Mesodermal cell (in vitro differentiated cells): ENCODE measurements around the gene DENND5B.

ENCODE experiments used
- H3K27ac ChIP-seq: 2 replicates; pipeline ENCODE4 v1.7.0; 2013; ENCODE audit warnings: mild to moderate bottlenecking, low read depth, low read length, moderate library complexity; ENCODE audit not compliant: severe bottlenecking
- H3K36me3 ChIP-seq: 2 replicates; pipeline ENCODE4 v1.7.1; 2013; ENCODE audit warnings: mild to moderate bottlenecking, low read length, moderate library complexity; ENCODE audit not compliant: control insufficient read depth, insufficient read depth
- H3K4me1 ChIP-seq: one replicate; pipeline ENCODE4 v1.7.1; 2013; ENCODE audit warnings: mild to moderate bottlenecking, low read length; ENCODE audit not compliant: insufficient read depth, control insufficient read depth, poor library complexity, severe bottlenecking
- H3K4me3 ChIP-seq: 2 replicates; pipeline ENCODE4 v1.7.0; 2013; ENCODE audit warnings: low read length, control low read depth, mild to moderate bottlenecking; ENCODE audit not compliant: insufficient read depth, poor library complexity, severe bottlenecking; ENCODE audit errors: extremely low read depth
- H3K9me3 ChIP-seq: 2 replicates; pipeline ENCODE4 v1.7.1; 2013; ENCODE audit warnings: mild to moderate bottlenecking, low read length, moderate library complexity; ENCODE audit not compliant: control insufficient read depth
- WGBS, 2 experiments: methylation state at CpG; one replicate each; pipeline ENCODE4 v1.1.5; 2013; ENCODE audit warnings: missing lambda C conversion rate in 2 of 2; ENCODE audit not compliant: insufficient coverage in 2 of 2; 5-methylcytosine and 5-hydroxymethylcytosine counted together

Gene DENND5B

DNA sequence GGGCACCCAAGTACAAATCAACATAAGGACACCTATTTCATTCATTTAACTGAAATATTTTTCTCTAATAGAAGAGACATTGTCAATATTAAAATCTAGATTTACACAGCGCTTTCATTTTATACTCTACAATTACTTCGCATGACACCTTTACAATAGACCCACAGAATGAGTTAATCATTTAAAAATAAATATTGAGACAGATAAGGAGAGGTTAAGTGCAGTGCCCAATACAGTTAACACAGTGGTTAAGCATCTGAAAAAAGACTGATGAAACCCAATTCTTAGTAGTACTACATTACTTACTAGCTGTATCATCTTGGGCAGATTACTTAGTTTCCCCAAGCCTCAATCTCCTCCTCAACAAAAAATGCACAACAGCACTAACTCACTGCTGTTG, 116.2 kb downstream of the DENND5B start:
- no peaks in the 10 kb centered on the region for H3K9me3 ChIP-seq
- H3K27ac ChIP-seq: no peak overlapping the region
- no peaks in the 10 kb centered on the region for H3K4me1 ChIP-seq
- peaks cover 26% of the 10 kb centered on the region for H3K36me3 ChIP-seq
- WGBS, 2 experiments: no CpG with 5 or more reads among the region's 2 CpGs
- no peak overlapping the region for H3K4me3 ChIP-seq

DNA sequence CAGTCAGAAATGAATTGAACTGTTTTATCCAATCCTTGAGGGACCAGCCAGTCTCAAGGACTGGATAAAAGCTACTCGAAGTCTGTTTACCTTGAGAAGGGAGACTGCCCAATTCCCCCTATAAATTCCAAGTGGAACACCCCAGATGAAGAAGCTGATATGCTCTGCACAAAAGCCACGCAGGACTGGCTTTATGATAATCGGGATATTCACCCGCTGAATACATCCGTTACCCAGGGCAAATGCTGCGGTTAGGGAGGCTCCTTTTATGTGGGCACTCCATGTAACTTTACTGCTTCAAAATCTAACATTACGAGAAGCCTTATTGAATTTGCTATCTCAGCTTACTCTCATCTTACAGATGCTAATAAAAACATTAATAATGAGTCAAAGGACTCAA, 119.1 kb downstream of the DENND5B start:
- H3K36me3 ChIP-seq: peaks cover 3% of the 10 kb centered on the region
- 88 to 97% methylated on average over 5 to 6 of the region's 7 CpGs for WGBS, 2 experiments
- no peak overlapping the region for H3K27ac ChIP-seq
- no peak overlapping the region for H3K4me3 ChIP-seq
- H3K4me1 ChIP-seq: no peaks in the 10 kb centered on the region
- no peaks in the 10 kb centered on the region for H3K9me3 ChIP-seq

DNA sequence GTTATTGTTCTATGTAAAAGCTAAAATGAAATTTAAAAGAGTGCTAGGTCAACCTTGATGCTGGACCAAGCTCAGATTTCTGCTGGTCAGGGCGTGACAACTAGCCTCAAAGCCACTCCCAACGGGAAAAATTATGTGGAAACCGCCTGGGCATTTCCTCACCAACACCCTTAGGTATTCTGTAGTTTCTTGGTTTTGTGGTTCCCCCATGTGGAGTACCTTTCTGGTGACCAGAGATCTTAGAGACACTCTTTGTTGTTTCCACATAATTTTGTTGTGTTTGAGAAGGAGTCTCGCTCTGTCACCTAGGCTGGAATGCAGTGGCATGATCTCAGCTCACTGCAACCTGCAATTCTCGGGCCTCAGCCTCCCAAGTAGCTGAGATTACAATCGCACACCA, 119.9 kb downstream of the DENND5B start:
- H3K9me3 ChIP-seq: no peaks in the 10 kb centered on the region
- no peak overlapping the region for H3K27ac ChIP-seq
- no peaks in the 10 kb centered on the region for H3K36me3 ChIP-seq
- H3K4me3 ChIP-seq: no peak overlapping the region
- 92 to 100% methylated on average over 1 to 2 of the region's 6 CpGs for WGBS, 2 experiments
- no peaks in the 10 kb centered on the region for H3K4me1 ChIP-seq

DNA sequence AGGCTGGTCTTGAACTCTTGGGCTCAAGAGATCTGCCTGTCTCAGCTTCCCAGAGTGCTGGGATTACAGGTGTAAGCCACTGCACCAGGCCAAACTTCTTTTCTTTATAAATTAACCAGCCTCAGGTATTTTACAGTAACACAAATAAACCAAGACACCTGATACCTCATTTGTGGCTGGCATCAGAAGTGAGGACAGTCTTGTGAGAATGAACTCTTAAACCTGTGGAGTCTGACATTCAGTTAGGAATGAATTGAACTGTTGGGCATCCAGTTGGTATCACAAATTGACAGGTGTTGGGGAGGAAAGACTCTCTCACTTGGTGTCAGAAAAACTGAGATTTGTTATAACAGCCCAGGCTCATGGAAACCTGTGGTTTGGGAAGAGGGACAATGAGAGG, 120.5 kb downstream of the DENND5B start:
- Histone ChIP-seq H3K36me3 (no peaks in the 10 kb centered on the region), H3K4me1 (no peaks in the 10 kb centered on the region), H3K4me3 (no peak overlapping the region), H3K27ac (no peak overlapping the region), H3K9me3 (no peaks in the 10 kb centered on the region)

DNA sequence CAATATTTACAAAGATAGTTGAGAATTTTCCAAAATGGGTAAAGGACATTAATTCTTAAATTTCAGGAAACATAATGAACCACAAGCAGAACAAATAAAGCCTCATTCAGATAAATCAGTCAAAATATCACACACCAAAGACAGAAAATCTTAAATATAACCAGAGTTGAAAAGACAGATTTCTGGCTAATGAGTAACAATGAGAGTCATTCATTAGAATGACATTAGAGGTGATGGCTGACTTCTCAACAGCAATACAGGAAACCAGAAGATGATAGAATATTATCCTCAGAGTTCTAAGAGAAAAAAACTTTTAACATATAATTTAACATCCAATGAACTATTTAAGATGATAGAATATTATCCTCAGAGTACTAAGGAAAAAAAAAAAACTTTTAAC, 124.2 kb downstream of the DENND5B start:
- H3K4me1 ChIP-seq: no peaks in the 10 kb centered on the region
- H3K9me3 ChIP-seq: no peaks in the 10 kb centered on the region
- H3K4me3 ChIP-seq: no peak overlapping the region
- no peak overlapping the region for H3K27ac ChIP-seq
- no peaks in the 10 kb centered on the region for H3K36me3 ChIP-seq

DNA sequence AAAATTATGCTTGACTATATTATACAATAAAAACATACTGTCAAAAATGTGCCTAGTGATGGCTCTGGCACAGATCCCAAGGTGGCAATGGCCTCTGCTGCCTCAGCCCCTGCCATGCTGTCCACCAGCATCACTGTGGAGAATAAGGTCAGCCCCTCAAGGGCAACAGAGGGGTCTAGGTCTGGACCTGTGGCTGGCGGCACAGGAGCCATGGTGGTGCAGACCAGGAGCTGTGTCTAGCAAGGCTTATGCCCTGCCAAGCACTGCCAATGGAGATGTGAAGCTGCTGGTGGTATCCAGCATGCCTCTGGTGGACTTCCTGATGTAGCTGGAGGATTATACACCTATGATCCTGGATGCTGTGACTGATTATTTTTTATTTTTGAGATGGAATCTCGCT, 125.9 kb downstream of the DENND5B start:
- Histone ChIP-seq H3K27ac (no peak overlapping the region), H3K36me3 (peaks cover 3% of the 10 kb centered on the region), H3K9me3 (no peaks in the 10 kb centered on the region), H3K4me3 (no peak overlapping the region), H3K4me1 (no peaks in the 10 kb centered on the region)
- WGBS, 2 experiments: 91 to 93% methylated on average over 1 to 2 of the region's 2 CpGs

DNA sequence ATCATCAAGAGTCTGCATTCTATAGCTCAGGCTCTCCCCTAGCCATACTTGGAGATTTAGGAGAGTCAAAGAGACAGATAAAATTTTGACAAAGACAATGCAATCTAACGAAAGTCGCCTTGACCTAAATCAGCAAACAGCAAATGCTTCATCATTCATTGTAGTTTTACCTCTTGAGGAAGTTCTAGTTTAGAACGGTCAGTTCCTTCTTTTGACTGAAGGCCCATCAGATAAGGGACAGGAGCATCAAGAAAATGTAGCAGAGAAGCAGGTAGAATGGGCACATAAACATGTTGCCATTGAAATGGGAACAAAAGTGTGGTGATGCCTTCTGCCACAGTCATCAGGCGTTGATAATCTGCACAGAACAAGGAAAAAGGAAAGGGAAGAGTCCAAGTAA, 130.9 kb downstream of the DENND5B start:
- Histone ChIP-seq H3K36me3 (peaks cover 6% of the 10 kb centered on the region), H3K4me3 (no peak overlapping the region), H3K27ac (no peak overlapping the region), H3K9me3 (no peaks in the 10 kb centered on the region), H3K4me1 (no peaks in the 10 kb centered on the region)
- 80 to 92% methylated on average over 1 to 3 of the region's 4 CpGs for WGBS, 2 experiments

DNA sequence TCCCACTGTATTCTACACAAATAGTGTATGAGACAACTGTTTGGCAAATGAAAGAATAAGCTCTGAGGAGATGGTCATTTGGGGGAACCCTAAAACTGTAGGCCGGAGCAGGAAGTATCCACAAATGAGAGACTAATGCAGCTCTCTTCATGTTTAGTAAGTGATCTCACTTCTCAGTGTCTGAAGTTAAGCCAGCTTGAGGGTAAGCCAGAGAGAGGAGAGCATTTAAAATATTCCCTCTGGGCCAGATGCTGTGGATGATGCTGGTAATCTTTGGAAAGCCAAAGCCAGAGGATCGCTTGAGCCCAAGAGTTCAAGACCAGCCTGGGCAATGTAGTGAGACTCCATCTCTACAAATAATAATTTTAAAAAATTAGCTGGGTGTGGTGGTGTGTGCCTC, 134.4 kb downstream of the DENND5B start:
- no peak overlapping the region for H3K4me3 ChIP-seq
- H3K4me1 ChIP-seq: no peaks in the 10 kb centered on the region
- H3K27ac ChIP-seq: no peak overlapping the region
- no peaks in the 10 kb centered on the region for H3K9me3 ChIP-seq
- peaks cover 25% of the 10 kb centered on the region for H3K36me3 ChIP-seq
- 89 to 100% methylated on average over 1 of the region's 2 CpGs for WGBS, 2 experiments

DNA sequence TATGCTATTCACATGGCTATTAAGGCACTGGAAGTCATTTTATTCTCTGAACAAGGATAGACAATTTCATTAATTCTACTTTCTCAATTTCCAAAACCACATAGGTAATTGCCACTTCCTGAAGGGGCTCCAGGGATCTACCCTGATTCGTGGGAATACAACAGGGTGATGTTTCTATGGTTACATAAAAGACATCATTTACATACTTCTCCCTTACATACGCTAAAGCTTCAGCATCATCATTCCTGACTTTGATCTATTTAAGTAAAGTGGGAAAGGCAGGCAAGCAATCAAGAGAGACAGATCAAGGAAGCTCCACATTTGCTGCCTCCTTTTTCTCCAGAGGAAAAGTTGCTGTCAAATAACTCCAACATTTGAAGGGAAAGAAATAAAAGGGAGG, 146.2 kb downstream of the DENND5B start:
- Histone ChIP-seq H3K9me3 (no peaks in the 10 kb centered on the region), H3K27ac (no peak overlapping the region), H3K4me1 (no peaks in the 10 kb centered on the region), H3K36me3 (peaks cover 8% of the 10 kb centered on the region), H3K4me3 (no peak overlapping the region)
- no CpG with 5 or more reads among the region's 2 CpGs for WGBS, 2 experiments

DNA sequence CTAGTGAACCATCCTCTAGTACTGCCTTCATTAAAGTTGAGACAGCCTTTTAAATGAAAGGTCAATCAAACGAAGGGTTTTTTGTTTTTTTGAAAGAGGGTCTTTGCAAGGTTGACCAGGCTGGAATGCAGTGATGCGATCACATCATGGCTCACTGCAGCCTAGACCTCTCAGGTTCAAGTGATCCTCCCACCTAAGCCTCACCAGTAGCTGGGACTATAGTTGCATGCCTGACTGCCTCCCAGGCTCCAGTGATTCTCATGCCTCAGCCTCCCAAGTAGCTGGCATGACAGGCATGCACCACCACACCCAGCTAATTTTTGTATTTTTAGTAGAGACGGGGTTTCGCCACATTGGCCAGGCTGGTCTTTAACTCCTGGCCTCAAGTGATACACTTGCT, 150.3 kb downstream of the DENND5B start:
- no peak overlapping the region for H3K4me3 ChIP-seq
- WGBS, 2 experiments: 90 to 100% methylated on average over 2 to 4 of the region's 4 CpGs
- no peak overlapping the region for H3K27ac ChIP-seq
- H3K4me1 ChIP-seq: no peaks in the 10 kb centered on the region
- H3K9me3 ChIP-seq: no peaks in the 10 kb centered on the region
- H3K36me3 ChIP-seq: peaks cover 8% of the 10 kb centered on the region

DNA sequence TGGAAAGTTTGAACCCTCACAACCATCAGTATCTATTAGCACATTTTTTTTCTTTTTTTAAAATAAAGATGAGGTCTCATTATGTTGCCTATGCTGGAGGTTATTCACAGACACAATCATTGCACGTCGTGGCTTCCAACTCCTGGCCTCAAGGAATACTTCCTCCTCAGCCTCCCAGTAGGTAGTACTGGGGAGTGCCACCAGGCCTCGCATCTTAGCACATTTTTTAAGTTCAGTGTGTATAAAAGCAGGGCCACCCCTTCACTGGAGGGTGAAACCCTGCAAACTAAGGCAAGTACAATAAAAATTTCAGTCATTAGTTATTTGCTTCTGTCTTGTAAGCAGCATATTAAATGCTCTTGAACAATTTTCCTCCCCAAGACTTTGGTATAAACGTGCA, 150.8 kb downstream of the DENND5B start:
- WGBS, 2 experiments: 90% methylated on average over 2 of the region's 4 CpGs; no CpG with 5 or more reads in 1 of the 2 experiments
- no peaks in the 10 kb centered on the region for H3K9me3 ChIP-seq
- H3K4me1 ChIP-seq: no peaks in the 10 kb centered on the region
- no peak overlapping the region for H3K27ac ChIP-seq
- peaks cover 8% of the 10 kb centered on the region for H3K36me3 ChIP-seq
- H3K4me3 ChIP-seq: no peak overlapping the region

DNA sequence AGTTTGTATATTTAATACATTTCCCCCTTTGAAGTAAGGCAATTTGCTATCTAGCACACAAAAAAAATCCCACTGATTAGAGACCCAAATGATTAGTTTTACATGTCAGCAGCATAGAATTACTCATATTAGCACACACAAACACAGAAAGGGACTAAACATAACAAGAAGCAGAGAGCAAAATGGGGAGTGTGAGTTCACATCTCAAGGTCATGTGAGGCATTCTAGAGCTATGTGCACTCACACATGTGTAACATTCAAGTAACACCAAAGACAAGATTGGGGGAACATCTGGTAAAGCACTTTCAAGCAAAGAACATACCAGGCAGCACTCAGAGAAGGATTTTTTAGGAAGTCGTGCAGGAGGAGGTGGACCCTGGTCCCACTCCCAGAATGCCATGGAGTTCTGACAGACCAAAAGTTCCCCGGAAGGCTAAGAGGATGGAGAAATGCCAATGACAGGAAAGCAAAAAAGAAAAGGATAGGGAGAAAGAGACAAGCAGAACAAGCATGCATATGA, 159.2 kb downstream of the DENND5B start:
- no peaks in the 10 kb centered on the region for H3K36me3 ChIP-seq
- WGBS, 2 experiments: 71 to 88% methylated on average over 1 of the region's 2 CpGs

More for the DNA sequence above, 159.2 kb downstream of the DENND5B start:
- Histone ChIP-seq H3K4me1 (no peaks in the 10 kb centered on the region), H3K9me3 (no peaks in the 10 kb centered on the region), H3K4me3 (no peak overlapping the region), H3K27ac (no peak overlapping the region)
